WTC11 (cell line): ENCODE results near the gene ECHDC3. TPM values are rescaled to one million over a fixed set of nuclear protein-coding genes. Genes with fewer than 3 reads are reported as not detected.

Source experiments
- ATAC-seq: fragments of 200-7000 bp; cut with Tn5 transposase; 2 replicates; pipeline ENCODE4 v1.10.0; 2021; ENCODE audit warnings: mild to moderate bottlenecking, moderate library complexity
- CTCF ChIA-PET: fragments of 300-600 bp; sonication (Branson Sonifier 250); formaldehyde crosslinking; loops from one replicate; lab custom pipeline; 2021; ENCODE audit warnings: antibody characterized with exemption; lab: Charles Lee
- POLR2A ChIA-PET: fragments of 350-600 bp; sonication (Branson Sonifier 250); formaldehyde crosslinking; loops from one replicate; lab custom pipeline; 2021; ENCODE audit warnings: antibody characterized with exemption; lab: Charles Lee
- DNase-seq: peaks from one replicate; pipeline ENCODE4 v3.0.0; 2021; ENCODE audit warnings: low spot score
- H3K27ac Mint-ChIP-seq: 2 replicates; pipeline ENCODE4 v1.8.0; 2021; ENCODE audit warnings: mixed read lengths
- H3K27me3 Mint-ChIP-seq: 2 replicates; pipeline ENCODE4 v1.8.0; 2021; ENCODE audit warnings: low read depth, mild to moderate bottlenecking, moderate library complexity, mixed read lengths
- H3K36me3 Mint-ChIP-seq: 2 replicates; pipeline ENCODE4 v1.8.0; 2021; ENCODE audit warnings: mixed read lengths
- H3K4me1 Mint-ChIP-seq: 2 replicates; pipeline ENCODE4 v1.8.0; 2022; ENCODE audit warnings: mixed read lengths
- H3K4me3 Mint-ChIP-seq: 2 replicates; pipeline ENCODE4 v1.8.0; 2021; ENCODE audit warnings: mild to moderate bottlenecking, moderate library complexity, mixed read lengths
- H3K9me3 Mint-ChIP-seq: 2 replicates; pipeline ENCODE4 v1.8.0; 2021; ENCODE audit warnings: mixed read lengths
- ATF1 ChIP-seq: sonication (generic); formaldehyde crosslinking; IDR thresholded peaks from 2 replicates; pipeline ENCODE4 v1.8.1; 2023; ENCODE audit warnings: mild to moderate bottlenecking, moderate library complexity, missing genetic modification reagents
- EMX1 ChIP-seq: fragments of 250-450 bp; sonication (Bioruptor Pico); IDR thresholded peaks from 2 replicates; pipeline ENCODE4 v1.8.0; 2021; ENCODE audit warnings: mild to moderate bottlenecking
- ETV6 ChIP-seq: sonication (generic); formaldehyde crosslinking; IDR thresholded peaks from 2 replicates; pipeline ENCODE4 v1.8.1; 2022; ENCODE audit warnings: mild to moderate bottlenecking, missing genetic modification reagents
- HMGA2 ChIP-seq: fragments of 250-450 bp; sonication (Bioruptor Pico); IDR thresholded peaks from 2 replicates; pipeline ENCODE4 v1.4.0; 2021; ENCODE audit warnings: mild to moderate bottlenecking, moderate library complexity
- JUN ChIP-seq: sonication (generic); formaldehyde crosslinking; IDR thresholded peaks from 2 replicates; pipeline ENCODE4 v1.8.0; 2023; ENCODE audit warnings: mild to moderate bottlenecking, missing genetic modification reagents
- KAT7 ChIP-seq: sonication (generic); formaldehyde crosslinking; IDR thresholded peaks from 2 replicates; pipeline ENCODE4 v1.8.1; 2023; ENCODE audit warnings: missing genetic modification reagents, mild to moderate bottlenecking, borderline replicate concordance
- MXD4 ChIP-seq: fragments of 250-450 bp; sonication (Bioruptor Pico); IDR thresholded peaks from 2 replicates; pipeline ENCODE4 v1.8.0; 2021; ENCODE audit warnings: mild to moderate bottlenecking, moderate library complexity, borderline replicate concordance
- NFATC4 ChIP-seq: fragments of 250-450 bp; sonication (Bioruptor Pico); IDR thresholded peaks from 2 replicates; pipeline ENCODE4 v1.9.0; 2021; ENCODE audit warnings: mild to moderate bottlenecking
- NFYB ChIP-seq: sonication (generic); formaldehyde crosslinking; conservative IDR thresholded peaks from 2 replicates; pipeline ENCODE4 v1.8.0; 2022; ENCODE audit warnings: low read depth, missing genetic modification reagents
- NR3C1 ChIP-seq: sonication (generic); formaldehyde crosslinking; conservative IDR thresholded peaks from 2 replicates; pipeline ENCODE4 v1.8.1; 2023; ENCODE audit warnings: low read depth, mild to moderate bottlenecking, missing genetic modification reagents
- TCF7 ChIP-seq: sonication (generic); formaldehyde crosslinking; IDR thresholded peaks from 2 replicates; pipeline ENCODE4 v1.8.0; 2022; ENCODE audit warnings: mild to moderate bottlenecking, low read depth, missing genetic modification reagents, moderate library complexity
- ZNF219 ChIP-seq: sonication (generic); formaldehyde crosslinking; IDR thresholded peaks from 2 replicates; pipeline ENCODE4 v1.8.0; 2023; ENCODE audit warnings: missing genetic modification reagents, mild to moderate bottlenecking, borderline replicate concordance
- ZNF232 ChIP-seq: sonication (generic); formaldehyde crosslinking; IDR thresholded peaks from 2 replicates; pipeline ENCODE4 v1.8.0; 2022; ENCODE audit warnings: mild to moderate bottlenecking, missing genetic modification reagents
- total RNA-seq: library from RNA; stranded (reverse); gene quantifications from 3 replicates; pipeline ENCODE4 v1.2.3, GENCODE V29; 2021
- TF ChIP-seq, protein P1 (sequence below): fragments of 250-450 bp; sonication (Bioruptor Pico); conservative IDR thresholded peaks from 2 replicates; pipeline ENCODE4 v1.9.0; 2021; ENCODE audit warnings: mild to moderate bottlenecking
- TF ChIP-seq, protein P2 (sequence below): fragments of 250-450 bp; sonication (Bioruptor Pico); IDR thresholded peaks from 2 replicates; pipeline ENCODE4 v1.9.0; 2021; ENCODE audit warnings: mild to moderate bottlenecking, borderline replicate concordance
- TF ChIP-seq, protein P3 (sequence below): fragments of 250-450 bp; sonication (Bioruptor Pico); IDR thresholded peaks from 2 replicates; pipeline ENCODE4 v2.1.2; 2022; ENCODE audit warnings: mild to moderate bottlenecking, moderate library complexity
- TF ChIP-seq, protein P4 (sequence below): sonication (generic); formaldehyde crosslinking; IDR thresholded peaks from 2 replicates; pipeline ENCODE4 v1.8.0; 2022; ENCODE audit warnings: mild to moderate bottlenecking, missing genetic modification reagents
- TF ChIP-seq, protein P5 (sequence below): sonication (generic); formaldehyde crosslinking; IDR thresholded peaks from 2 replicates; pipeline ENCODE4 v1.8.0; 2022; ENCODE audit warnings: missing genetic modification reagents
- TF ChIP-seq, protein P6 (sequence below): fragments of 200-600 bp; IDR thresholded peaks from 2 replicates; pipeline ENCODE4 v1.8.0; 2022; ENCODE audit warnings: antibody characterized with exemption

Gene ECHDC3
- total RNA-seq, 1 experiment from 2014 or later, result 17.1 TPM

DNA sequence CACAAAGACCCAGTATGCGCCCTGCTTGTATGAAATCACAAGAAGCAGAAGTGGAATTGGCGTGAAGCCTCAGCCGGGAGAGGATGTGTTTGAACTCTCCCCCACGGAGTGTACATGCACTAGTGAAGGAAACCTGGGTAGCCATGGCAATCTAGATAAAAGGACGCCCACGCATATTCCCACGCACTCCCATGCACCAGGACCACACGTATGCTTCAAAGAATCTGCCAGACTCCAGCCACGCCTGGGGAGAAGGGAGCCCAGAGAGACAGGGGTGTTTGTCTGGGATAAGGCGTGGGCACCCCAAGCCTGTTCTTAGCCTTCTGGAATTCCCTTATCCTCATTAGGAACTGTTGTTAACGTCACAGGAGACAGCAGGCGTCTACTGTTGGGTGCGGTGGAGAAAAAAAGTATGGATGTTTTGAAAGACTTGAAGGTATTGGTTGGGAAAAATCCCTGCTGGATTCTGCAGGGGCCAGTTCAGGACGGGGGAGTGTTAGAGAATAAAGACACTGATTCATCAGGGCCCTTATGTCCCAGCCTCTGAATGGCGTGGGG is 28.9 kb upstream of the ECHDC3 start (continued):
- TF ChIP-seq, protein P1, sequence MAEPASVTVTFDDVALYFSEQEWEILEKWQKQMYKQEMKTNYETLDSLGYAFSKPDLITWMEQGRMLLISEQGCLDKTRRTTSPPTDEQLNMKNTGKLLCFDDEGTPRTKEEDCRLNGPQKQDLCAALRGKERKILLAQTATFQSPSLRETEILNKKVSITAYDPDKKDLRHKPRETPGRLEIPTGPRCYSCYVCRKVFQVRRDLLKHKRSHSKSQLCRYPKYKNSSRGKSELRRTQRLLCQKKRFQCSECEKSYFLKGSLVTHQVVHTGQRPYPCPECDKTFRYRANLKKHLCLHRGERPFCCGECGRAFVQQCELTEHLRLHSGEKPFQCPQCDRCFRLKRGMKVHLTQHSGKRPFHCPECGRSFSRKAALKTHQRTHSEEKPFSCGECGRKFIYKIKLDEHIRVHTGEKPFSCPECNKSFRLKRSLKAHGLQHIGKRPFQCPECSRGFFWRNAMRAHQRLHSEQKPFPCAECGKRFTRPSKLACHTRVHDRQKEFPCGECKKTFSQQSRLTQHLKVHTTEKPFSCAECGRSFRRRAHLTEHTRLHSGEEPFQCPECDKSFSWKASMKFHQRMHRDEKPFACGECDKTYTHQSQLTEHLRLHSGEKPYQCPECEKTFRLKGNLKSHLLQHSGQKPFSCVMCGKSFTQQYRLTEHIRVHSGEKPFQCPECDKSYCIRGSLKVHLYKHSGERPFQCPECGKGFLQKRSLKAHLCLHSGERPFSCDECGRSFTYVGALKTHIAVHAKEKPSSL (CRISPR knock-in tag), result no peak

DNA sequence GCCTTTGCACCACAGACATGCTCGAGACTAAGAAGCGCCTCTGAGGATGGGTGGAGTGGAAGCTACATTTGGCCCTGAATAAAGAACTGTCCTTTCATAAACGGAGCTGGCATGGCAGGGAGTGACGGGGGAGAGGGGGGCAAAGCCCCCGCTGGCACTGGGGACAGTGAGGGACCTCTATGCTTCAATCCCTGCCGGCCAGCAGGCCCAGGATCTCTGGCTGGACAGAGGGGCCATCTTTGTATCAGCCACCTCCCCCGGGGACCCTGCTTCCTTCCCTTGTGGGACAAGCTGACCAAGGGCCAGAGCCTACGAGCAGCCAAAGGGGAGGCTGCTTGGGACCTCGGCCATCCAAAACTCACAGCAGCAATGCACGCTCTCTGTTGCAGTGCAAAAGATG is 28.2 kb upstream of the ECHDC3 start:
- Mint-ChIP-seq H3K4me3 (no peak overlapping the region), H3K27ac (no peak overlapping the region), H3K27me3 (no peaks in the 10 kb centered on the region; the same call in 1 of the 2 replicates), H3K9me3 (peaks cover 31% of the 10 kb centered on the region), H3K36me3 (no peaks in the 10 kb centered on the region), H3K4me1 (no peaks in the 10 kb centered on the region)
- POLR2A ChIA-PET, result no interaction called here
- ATAC-seq, result no peak
- DNase-seq, result no peak
- CTCF ChIA-PET, result no interaction called here
- no peak for TF ChIP-seq NR3C1 (CRISPR knock-in tag)
- no peak for TF ChIP-seq NFATC4
- TF ChIP-seq, protein P2, sequence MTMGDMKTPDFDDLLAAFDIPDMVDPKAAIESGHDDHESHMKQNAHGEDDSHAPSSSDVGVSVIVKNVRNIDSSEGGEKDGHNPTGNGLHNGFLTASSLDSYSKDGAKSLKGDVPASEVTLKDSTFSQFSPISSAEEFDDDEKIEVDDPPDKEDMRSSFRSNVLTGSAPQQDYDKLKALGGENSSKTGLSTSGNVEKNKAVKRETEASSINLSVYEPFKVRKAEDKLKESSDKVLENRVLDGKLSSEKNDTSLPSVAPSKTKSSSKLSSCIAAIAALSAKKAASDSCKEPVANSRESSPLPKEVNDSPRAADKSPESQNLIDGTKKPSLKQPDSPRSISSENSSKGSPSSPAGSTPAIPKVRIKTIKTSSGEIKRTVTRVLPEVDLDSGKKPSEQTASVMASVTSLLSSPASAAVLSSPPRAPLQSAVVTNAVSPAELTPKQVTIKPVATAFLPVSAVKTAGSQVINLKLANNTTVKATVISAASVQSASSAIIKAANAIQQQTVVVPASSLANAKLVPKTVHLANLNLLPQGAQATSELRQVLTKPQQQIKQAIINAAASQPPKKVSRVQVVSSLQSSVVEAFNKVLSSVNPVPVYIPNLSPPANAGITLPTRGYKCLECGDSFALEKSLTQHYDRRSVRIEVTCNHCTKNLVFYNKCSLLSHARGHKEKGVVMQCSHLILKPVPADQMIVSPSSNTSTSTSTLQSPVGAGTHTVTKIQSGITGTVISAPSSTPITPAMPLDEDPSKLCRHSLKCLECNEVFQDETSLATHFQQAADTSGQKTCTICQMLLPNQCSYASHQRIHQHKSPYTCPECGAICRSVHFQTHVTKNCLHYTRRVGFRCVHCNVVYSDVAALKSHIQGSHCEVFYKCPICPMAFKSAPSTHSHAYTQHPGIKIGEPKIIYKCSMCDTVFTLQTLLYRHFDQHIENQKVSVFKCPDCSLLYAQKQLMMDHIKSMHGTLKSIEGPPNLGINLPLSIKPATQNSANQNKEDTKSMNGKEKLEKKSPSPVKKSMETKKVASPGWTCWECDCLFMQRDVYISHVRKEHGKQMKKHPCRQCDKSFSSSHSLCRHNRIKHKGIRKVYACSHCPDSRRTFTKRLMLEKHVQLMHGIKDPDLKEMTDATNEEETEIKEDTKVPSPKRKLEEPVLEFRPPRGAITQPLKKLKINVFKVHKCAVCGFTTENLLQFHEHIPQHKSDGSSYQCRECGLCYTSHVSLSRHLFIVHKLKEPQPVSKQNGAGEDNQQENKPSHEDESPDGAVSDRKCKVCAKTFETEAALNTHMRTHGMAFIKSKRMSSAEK, result no peak
- no peak for TF ChIP-seq NFYB
- no peak for TF ChIP-seq ATF1 (CRISPR knock-in tag)
- TF ChIP-seq, protein P3, sequence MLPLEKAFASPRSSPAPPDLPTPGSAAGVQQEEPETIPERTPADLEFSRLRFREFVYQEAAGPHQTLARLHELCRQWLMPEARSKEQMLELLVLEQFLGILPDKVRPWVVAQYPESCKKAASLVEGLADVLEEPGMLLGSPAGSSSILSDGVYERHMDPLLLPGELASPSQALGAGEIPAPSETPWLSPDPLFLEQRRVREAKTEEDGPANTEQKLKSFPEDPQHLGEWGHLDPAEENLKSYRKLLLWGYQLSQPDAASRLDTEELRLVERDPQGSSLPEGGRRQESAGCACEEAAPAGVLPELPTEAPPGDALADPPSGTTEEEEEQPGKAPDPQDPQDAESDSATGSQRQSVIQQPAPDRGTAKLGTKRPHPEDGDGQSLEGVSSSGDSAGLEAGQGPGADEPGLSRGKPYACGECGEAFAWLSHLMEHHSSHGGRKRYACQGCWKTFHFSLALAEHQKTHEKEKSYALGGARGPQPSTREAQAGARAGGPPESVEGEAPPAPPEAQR (CRISPR knock-in tag), result no peak
- TF ChIP-seq ETV6, result no peak
- no peak for TF ChIP-seq EMX1
- TF ChIP-seq, protein P4, sequence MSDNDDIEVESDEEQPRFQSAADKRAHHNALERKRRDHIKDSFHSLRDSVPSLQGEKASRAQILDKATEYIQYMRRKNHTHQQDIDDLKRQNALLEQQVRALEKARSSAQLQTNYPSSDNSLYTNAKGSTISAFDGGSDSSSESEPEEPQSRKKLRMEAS (CRISPR knock-in tag), result no peak
- no peak for TF ChIP-seq HMGA2 (CRISPR knock-in tag)
- no peak for TF ChIP-seq ZNF232 (CRISPR knock-in tag)
- TF ChIP-seq MXD4 (CRISPR knock-in tag), result no peak
- no peak for TF ChIP-seq JUN (CRISPR knock-in tag)
- no peak for TF ChIP-seq TCF7

DNA sequence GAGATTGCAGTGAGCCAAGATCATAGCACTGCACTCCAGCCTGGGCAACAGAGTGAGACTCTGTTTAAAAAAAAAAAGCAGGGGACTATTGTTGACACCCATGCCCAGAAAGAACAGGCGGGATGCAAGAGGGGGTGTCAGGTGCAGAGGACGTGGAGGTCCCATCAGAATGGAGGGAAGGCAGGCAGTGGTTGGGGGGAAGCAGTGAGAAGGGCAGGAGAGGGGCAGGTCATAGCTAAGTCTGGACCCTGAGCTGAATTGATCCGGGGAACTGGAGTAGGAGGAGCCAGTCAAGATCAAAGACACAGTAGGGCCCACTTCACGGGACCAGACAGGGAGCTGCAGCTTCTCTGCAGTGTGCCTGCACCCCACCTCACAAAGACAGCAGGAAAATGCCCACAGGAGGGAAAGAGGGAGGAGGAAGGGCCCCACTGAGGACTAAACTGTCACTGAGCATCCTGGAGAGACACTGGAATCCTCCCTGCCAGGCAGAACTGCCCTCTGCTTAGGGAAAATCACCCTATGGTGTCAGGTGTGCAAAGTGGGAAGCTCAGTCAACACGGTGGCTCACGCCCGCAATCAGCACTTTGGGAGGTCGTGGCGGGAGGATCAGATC is 27.3 kb upstream of the ECHDC3 start:
- CTCF ChIA-PET, result no interaction called here
- TF ChIP-seq ZNF219 (CRISPR knock-in tag) (no peak), KAT7 (no peak)
- TF ChIP-seq, protein P3 (CRISPR knock-in tag), result no peak
- TF ChIP-seq, protein P5, sequence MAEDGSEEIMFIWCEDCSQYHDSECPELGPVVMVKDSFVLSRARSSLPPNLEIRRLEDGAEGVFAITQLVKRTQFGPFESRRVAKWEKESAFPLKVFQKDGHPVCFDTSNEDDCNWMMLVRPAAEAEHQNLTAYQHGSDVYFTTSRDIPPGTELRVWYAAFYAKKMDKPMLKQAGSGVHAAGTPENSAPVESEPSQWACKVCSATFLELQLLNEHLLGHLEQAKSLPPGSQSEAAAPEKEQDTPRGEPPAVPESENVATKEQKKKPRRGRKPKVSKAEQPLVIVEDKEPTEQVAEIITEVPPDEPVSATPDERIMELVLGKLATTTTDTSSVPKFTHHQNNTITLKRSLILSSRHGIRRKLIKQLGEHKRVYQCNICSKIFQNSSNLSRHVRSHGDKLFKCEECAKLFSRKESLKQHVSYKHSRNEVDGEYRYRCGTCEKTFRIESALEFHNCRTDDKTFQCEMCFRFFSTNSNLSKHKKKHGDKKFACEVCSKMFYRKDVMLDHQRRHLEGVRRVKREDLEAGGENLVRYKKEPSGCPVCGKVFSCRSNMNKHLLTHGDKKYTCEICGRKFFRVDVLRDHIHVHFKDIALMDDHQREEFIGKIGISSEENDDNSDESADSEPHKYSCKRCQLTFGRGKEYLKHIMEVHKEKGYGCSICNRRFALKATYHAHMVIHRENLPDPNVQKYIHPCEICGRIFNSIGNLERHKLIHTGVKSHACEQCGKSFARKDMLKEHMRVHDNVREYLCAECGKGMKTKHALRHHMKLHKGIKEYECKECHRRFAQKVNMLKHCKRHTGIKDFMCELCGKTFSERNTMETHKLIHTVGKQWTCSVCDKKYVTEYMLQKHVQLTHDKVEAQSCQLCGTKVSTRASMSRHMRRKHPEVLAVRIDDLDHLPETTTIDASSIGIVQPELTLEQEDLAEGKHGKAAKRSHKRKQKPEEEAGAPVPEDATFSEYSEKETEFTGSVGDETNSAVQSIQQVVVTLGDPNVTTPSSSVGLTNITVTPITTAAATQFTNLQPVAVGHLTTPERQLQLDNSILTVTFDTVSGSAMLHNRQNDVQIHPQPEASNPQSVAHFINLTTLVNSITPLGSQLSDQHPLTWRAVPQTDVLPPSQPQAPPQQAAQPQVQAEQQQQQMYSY (CRISPR knock-in tag), result no peak
- TF ChIP-seq, protein P6, sequence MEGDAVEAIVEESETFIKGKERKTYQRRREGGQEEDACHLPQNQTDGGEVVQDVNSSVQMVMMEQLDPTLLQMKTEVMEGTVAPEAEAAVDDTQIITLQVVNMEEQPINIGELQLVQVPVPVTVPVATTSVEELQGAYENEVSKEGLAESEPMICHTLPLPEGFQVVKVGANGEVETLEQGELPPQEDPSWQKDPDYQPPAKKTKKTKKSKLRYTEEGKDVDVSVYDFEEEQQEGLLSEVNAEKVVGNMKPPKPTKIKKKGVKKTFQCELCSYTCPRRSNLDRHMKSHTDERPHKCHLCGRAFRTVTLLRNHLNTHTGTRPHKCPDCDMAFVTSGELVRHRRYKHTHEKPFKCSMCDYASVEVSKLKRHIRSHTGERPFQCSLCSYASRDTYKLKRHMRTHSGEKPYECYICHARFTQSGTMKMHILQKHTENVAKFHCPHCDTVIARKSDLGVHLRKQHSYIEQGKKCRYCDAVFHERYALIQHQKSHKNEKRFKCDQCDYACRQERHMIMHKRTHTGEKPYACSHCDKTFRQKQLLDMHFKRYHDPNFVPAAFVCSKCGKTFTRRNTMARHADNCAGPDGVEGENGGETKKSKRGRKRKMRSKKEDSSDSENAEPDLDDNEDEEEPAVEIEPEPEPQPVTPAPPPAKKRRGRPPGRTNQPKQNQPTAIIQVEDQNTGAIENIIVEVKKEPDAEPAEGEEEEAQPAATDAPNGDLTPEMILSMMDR, result no peak

More for the DNA sequence above, 27.3 kb upstream of the ECHDC3 start:
- no peak overlapping the region for H3K4me3 Mint-ChIP-seq
- ATAC-seq (no peak), DNase-seq (no peak)
- peaks cover 27% of the 10 kb centered on the region for H3K9me3 Mint-ChIP-seq
- no peaks in the 10 kb centered on the region; the same call in 1 of the 2 replicates for H3K27me3 Mint-ChIP-seq
- H3K4me1 Mint-ChIP-seq, result no peaks in the 10 kb centered on the region
- no peak overlapping the region for H3K27ac Mint-ChIP-seq
- POLR2A ChIA-PET, result no interaction called here
- H3K36me3 Mint-ChIP-seq, result no peaks in the 10 kb centered on the region
